WI38 (cell line): Measurements from ENCODE around the gene ATP13A2.

Experiments
- H3K4me3 ChIP-seq: 2 replicates; pipeline ENCODE4 v1.5.1; 2011; ENCODE audit warnings: low read depth, mild to moderate bottlenecking, control low read depth, low read length
- CTCF ChIP-seq: IDR thresholded peaks from 2 replicates; pipeline ENCODE4 v1.5.1; 2012; ENCODE audit warnings: low read depth, mild to moderate bottlenecking, control low read depth, low read length

The ATP13A2 gene

GRCh38 chr1:17045634-17046333 is 34.1 kb upstream of the ATP13A2 start:
- peak; percentile 46; the same call in 1 of the 2 replicates for TF ChIP-seq CTCF

DNA sequence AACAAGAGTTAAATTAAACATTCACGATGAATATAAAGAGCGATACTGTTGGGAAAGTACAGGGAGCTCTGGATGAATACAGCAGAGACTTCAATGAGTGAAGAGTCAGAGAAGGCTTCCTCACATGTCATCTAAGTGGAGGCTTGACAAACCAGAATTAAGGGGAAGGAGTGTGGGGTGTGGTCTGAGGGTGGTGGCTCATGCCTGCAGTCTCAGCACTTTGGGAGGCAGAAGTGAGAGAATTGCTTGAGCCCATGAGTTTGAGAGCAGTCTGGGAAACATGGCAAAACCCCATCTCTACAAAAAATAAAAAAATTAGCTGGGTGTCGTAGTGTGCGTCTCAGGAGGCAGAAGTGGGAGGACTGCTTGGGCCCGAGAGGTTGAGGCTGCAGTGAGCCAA is 33.4 kb upstream of the ATP13A2 start:
- H3K4me3 ChIP-seq: no peak overlapping the region
- TF ChIP-seq CTCF: no peak

More at GRCh38 chr1:17045634-17046333, 34.1 kb upstream of the ATP13A2 start:
- no peak overlapping the region for H3K4me3 ChIP-seq

GRCh38 chr1:17043676-17044075 is 31.9 kb upstream of the ATP13A2 start:
- no peak overlapping the region for H3K4me3 ChIP-seq
- no peak for TF ChIP-seq CTCF

DNA sequence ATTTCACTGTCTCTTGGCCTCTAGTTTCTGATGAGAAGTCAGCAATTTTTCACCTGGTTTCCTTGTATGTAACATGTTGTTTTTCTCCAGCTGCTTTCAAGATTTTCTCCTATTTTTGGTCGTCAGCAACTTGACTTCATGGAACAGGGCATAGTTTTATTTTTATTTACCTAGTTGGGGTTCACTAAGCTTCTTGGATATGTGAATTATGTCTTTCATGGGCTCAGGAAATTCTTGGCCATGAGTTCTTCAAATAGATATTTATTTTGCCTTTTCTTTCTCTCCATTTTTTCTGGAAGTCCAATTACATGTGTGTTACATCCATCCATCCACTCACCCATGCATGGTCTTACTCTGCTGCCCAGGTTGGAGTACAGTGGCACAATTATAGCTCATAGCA is 28.4 kb upstream of the ATP13A2 start:
- no peak for TF ChIP-seq CTCF
- H3K4me3 ChIP-seq: no peak overlapping the region

GRCh38 chr1:17039522-17039921 is 27.8 kb upstream of the ATP13A2 start:
- no peak for TF ChIP-seq CTCF

GRCh38 chr1:17033481-17033880 is 21.8 kb upstream of the ATP13A2 start:
- H3K4me3 ChIP-seq: no peak overlapping the region
- no peak for TF ChIP-seq CTCF

More at GRCh38 chr1:17039522-17039921, 27.8 kb upstream of the ATP13A2 start:
- no peak overlapping the region for H3K4me3 ChIP-seq

GRCh38 chr1:17032741-17033140 is 21.0 kb upstream of the ATP13A2 start:
- no peak overlapping the region for H3K4me3 ChIP-seq
- no peak for TF ChIP-seq CTCF
